HEK293T (cell line): ENCODE results near the gene TMED9.
A peak's percentile ranks its signal among the peaks of the same experiment; 100 is the strongest.

Experiments used
- CTCF ChIA-PET: fragments of 350-600 bp; formaldehyde crosslinking; extraction: SDS; loops from one replicate; lab custom pipeline; 2021; ENCODE audit warnings: antibody characterized with exemption, inconsistent platforms; lab: Yijun Ruan, JAX
- POLR2A ChIA-PET: fragments of 350-600 bp; formaldehyde crosslinking; extraction: SDS; loops from one replicate; lab custom pipeline; 2020; ENCODE audit warnings: antibody characterized with exemption, inconsistent platforms; lab: Yijun Ruan, JAX
- DNase-seq: peaks from one replicate; pipeline ENCODE4 v3.0.0; 2012; ENCODE audit warnings: mixed read lengths; ENCODE audit errors: extremely low spot score
- ARNT ChIP-seq: fragments of 450-650 bp; IDR thresholded peaks from 2 replicates; pipeline ENCODE4 v1.6.1; 2017; ENCODE audit warnings: mild to moderate bottlenecking
- BHLHE40 ChIP-seq: fragments of 450-650 bp; IDR thresholded peaks from 2 replicates; pipeline ENCODE4 v1.6.1; 2016; ENCODE audit warnings: mild to moderate bottlenecking, moderate library complexity, borderline replicate concordance
- CTBP1 ChIP-seq: fragments of 450-650 bp; IDR thresholded peaks from 2 replicates; pipeline ENCODE4 v1.6.1; 2016; ENCODE audit warnings: borderline replicate concordance
- ELF4 ChIP-seq: fragments of 450-650 bp; IDR thresholded peaks from 2 replicates; pipeline ENCODE4 v1.6.1; 2017; ENCODE audit warnings: antibody characterized with exemption
- FOXA1 ChIP-seq: fragments of 450-650 bp; IDR thresholded peaks from 2 replicates; pipeline ENCODE4 v1.6.1; 2016; ENCODE audit warnings: mild to moderate bottlenecking
- FOXK2 ChIP-seq: fragments of 450-650 bp; IDR thresholded peaks from 2 replicates; pipeline ENCODE4 v1.6.1; 2016; ENCODE audit warnings: mild to moderate bottlenecking
- FOXM1 ChIP-seq: fragments of 450-650 bp; IDR thresholded peaks from 2 replicates; pipeline ENCODE4 v1.6.1; 2017; ENCODE audit warnings: mild to moderate bottlenecking, borderline replicate concordance
- HDGF ChIP-seq: fragments of 450-650 bp; IDR thresholded peaks from 2 replicates; pipeline ENCODE4 v1.6.1; 2017; ENCODE audit warnings: antibody characterized with exemption, borderline replicate concordance
- L3MBTL2 ChIP-seq: fragments of 450-650 bp; conservative IDR thresholded peaks from 2 replicates; pipeline ENCODE4 v1.6.1; 2016; ENCODE audit warnings: mild to moderate bottlenecking
- LEF1 ChIP-seq: fragments of 450-650 bp; IDR thresholded peaks from 2 replicates; pipeline ENCODE4 v1.6.1; 2017; ENCODE audit warnings: mild to moderate bottlenecking, borderline replicate concordance
- NFRKB ChIP-seq: fragments of 450-650 bp; IDR thresholded peaks from 2 replicates; pipeline ENCODE4 v1.6.1; 2016; ENCODE audit warnings: mild to moderate bottlenecking, moderate library complexity
- PKNOX1 ChIP-seq: fragments of 450-650 bp; IDR thresholded peaks from 2 replicates; pipeline ENCODE4 v1.6.1; 2016
- SP1 ChIP-seq: fragments of 450-650 bp; IDR thresholded peaks from 2 replicates; pipeline ENCODE4 v1.6.1; 2017
- SUZ12 ChIP-seq: fragments of 450-650 bp; IDR thresholded peaks from 2 replicates; pipeline ENCODE4 v1.6.1; 2016; ENCODE audit warnings: mild to moderate bottlenecking
- TARDBP ChIP-seq: fragments of 450-650 bp; IDR thresholded peaks from 2 replicates; pipeline ENCODE4 v1.6.1; 2016
- ZNF384 ChIP-seq: fragments of 450-650 bp; IDR thresholded peaks from 2 replicates; pipeline ENCODE4 v1.6.1; 2016

The TMED9 gene

GRCh38 chr5:177608243-177609075 lies 16.5 kb downstream of the TMED9 start:
- DNase-seq: no peak
- ChIA-PET CTCF (interaction anchor here (0.7 to 2.0 kb wide), 6 partner anchors 11 to 453 kb away, joined by 3 to 12 read pairs (median 4); partner anchors contain the start of gene TMED9), POLR2A (interaction anchor here (1.0 to 1.5 kb wide), 2 partner anchors 8 to 16 kb away, joined by 4 to 5 read pairs; partner anchors contain the start of gene TMED9)
- TF ChIP-seq NFRKB (no peak), CTBP1 (no peak), PKNOX1 (no peak), LEF1 (no peak), FOXM1 (no peak), TARDBP (no peak), SUZ12 (no peak), BHLHE40 (no peak), ELF4 (no peak), ZNF384 (no peak), SP1 (no peak), FOXA1 (no peak), FOXK2 (no peak), HDGF (no peak), L3MBTL2 (no peak), ARNT (no peak)

- TF ChIP-seq ARNT (0 out of 2 replicates have a peak, but pooled peaks have one; percentile 7), LEF1 (no peak), SUZ12 (no peak), SP1 (no peak)
- CTCF ChIA-PET: interaction anchor here (0.7 to 2.0 kb wide), 3 partner anchors 17 to 62 kb away, joined by 3 to 12 read pairs (median 4); partner anchors contain the start of gene TMED9
- POLR2A ChIA-PET: no interaction called here
- no peak for DNase-seq
Measured at GRCh38 chr5:177609076-177610059, 17.4 kb downstream of the TMED9 start.

GRCh38 chr5:177610131-177610769 lies 18.2 kb downstream of the TMED9 start:
- CTCF ChIA-PET: no interaction called here
- POLR2A ChIA-PET: no interaction called here
- no peak for TF ChIP-seq BHLHE40
- no peak for DNase-seq

GRCh38 chr5:177610770-177611445 lies 18.9 kb downstream of the TMED9 start:
- ChIA-PET POLR2A (interaction anchor here (0.7 kb wide), 1 partner anchor 11 kb away, joined by 3 read pairs; the partner anchor contains the start of gene B4GALT7), CTCF (no interaction called here)

More at GRCh38 chr5:177610770-177611445, 18.9 kb downstream of the TMED9 start:
- TF ChIP-seq FOXK2 (no peak), TARDBP (no peak), LEF1 (no peak), SUZ12 (no peak), L3MBTL2 (no peak), FOXM1 (no peak), ARNT (no peak), FOXA1 (no peak), NFRKB (no peak), ZNF384 (no peak), CTBP1 (no peak), SP1 (no peak), PKNOX1 (no peak), BHLHE40 (no peak), ELF4 (no peak)
- no peak for DNase-seq
